Muscle of arm (tissue), 12 donors: ENCODE measurements around the gene DLGAP4. TPM values are rescaled to one million over a fixed set of nuclear protein-coding genes. Genes with fewer than 3 reads are reported as not detected.
"Not testable (repeated sequence)": the region's sequence is repeated elsewhere in the genome, so short reads cannot be mapped to it uniquely, and the experiment has no call there.

Experiments
- DNase-seq: peaks from one replicate; pipeline ENCODE4 v3.0.0-alpha.2; 2013
- polyA plus RNA-seq, 12 donors: library from polyadenylated mRNA; unstranded; fragments of 120-200 nt; gene quantifications; one replicate each; pipeline ENCODE4 v1.2.1, GENCODE V29; 2013; ENCODE audit not compliant: insufficient read length in 12 of 12

The DLGAP4 gene
- polyA plus RNA-seq, 12 donors: 43.9 to 79.6 (median 48.3) TPM; not detected in 1

- DNase-seq: no peak
Measured at GRCh38 chr20:36498386-36499179, 192.4 kb downstream of the DLGAP4 start.

GRCh38 chr20:36499211-36499610, 193.1 kb downstream of the DLGAP4 start:
- DNase-seq: no peak

- DNase-seq: no peak
Measured at GRCh38 chr20:36499723-36500501, 193.8 kb downstream of the DLGAP4 start.

- no peak for DNase-seq
Measured at GRCh38 chr20:36501367-36502006, 195.3 kb downstream of the DLGAP4 start.

GRCh38 chr20:36504295-36504694, 198.2 kb downstream of the DLGAP4 start:
- DNase-seq: no peak

GRCh38 chr20:36506253-36506652, 200.1 kb downstream of the DLGAP4 start:
- no peak for DNase-seq

- DNase-seq: no peak
Measured at GRCh38 chr20:36507746-36508145, 201.6 kb downstream of the DLGAP4 start.

- DNase-seq: no peak
Measured at GRCh38 chr20:36519012-36519719, 213.0 kb downstream of the DLGAP4 start.

GRCh38 chr20:36519944-36520343, 213.8 kb downstream of the DLGAP4 start:
- DNase-seq: no peak

- no peak for DNase-seq
Measured at GRCh38 chr20:36521526-36521925, 215.4 kb downstream of the DLGAP4 start.

- DNase-seq: not testable (repeated sequence)
Measured at GRCh38 chr20:36522412-36522811, 216.3 kb downstream of the DLGAP4 start.

- DNase-seq: no peak
Measured at GRCh38 chr20:36523341-36523740, 217.2 kb downstream of the DLGAP4 start.

GRCh38 chr20:36525620-36526365, 219.7 kb downstream of the DLGAP4 start:
- no peak for DNase-seq

GRCh38 chr20:36526521-36527011, 220.4 kb downstream of the DLGAP4 start:
- DNase-seq: no peak

- no peak for DNase-seq
Measured at GRCh38 chr20:36527331-36528125, 221.4 kb downstream of the DLGAP4 start.

GRCh38 chr20:36528176-36528874, 222.2 kb downstream of the DLGAP4 start:
- no peak for DNase-seq

GRCh38 chr20:36528875-36529417, 222.8 kb downstream of the DLGAP4 start:
- no peak for DNase-seq

GRCh38 chr20:36532388-36532787, 226.2 kb downstream of the DLGAP4 start:
- no peak for DNase-seq

GRCh38 chr20:36532822-36533221, 226.7 kb downstream of the DLGAP4 start:
- DNase-seq: no peak
